ENCODE data around the gene MRPS22. TPM values are rescaled to one million over a fixed set of nuclear protein-coding genes. Genes with fewer than 3 reads are reported as not detected.
"Not testable (repeated sequence)": the region's sequence is repeated elsewhere in the genome, so short reads cannot be mapped to it uniquely, and the experiment has no call there.

MRPS22 gene
- total RNA-seq, 5 donors from 2014 or later (not counting 1 experiment from before 2014, with no cell fraction given), result 32.4 to 36.9 (median 33.9) TPM

DNA sequence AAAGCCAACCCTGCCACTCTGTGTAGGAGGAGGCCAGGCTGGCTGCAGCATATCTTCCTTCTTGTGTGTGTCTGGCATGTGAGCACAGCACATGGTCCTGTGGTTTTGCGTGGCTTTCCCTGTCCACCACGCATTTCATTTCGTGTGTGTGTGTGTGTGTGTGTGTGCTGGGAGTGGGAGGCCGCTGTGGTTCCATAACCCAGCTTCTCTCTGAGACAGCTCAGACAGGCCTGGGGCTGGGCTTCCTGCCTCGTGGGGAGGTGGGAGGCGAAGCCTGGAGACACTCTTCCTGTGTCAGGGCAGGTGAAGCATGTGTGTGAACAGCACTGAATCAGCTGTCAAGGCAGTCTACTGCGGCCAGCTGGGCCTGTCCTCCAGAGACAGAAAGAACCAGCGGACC, 16.0 kb upstream of the MRPS22 start:
- WGBS (ENCODE audit: insufficient coverage), result 8% methylated on average over 2 of the region's 8 CpGs
- Mint-ChIP-seq H3K27ac (no peak overlapping the region), H3K9me3 (no peaks in the 10 kb centered on the region), H3K27me3 (peaks cover 22 to 23% of the 10 kb centered on the region in 2 donors), H3K4me3 (no peak overlapping the region), H3K36me3 (no peaks in the 10 kb centered on the region), H3K4me1 (peaks cover 9 to 23% (median 19%) of the 10 kb centered on the region in 3 donors)
- Histone ChIP-seq H3K27ac (ENCODE audit: low read length) (no peak overlapping the region), H3K36me3 (ENCODE audit: control insufficient read depth in 2 of 2, extremely low read depth in 1 of 2, insufficient read depth in 1 of 2, low read length in 1 of 2) (no peaks in the 10 kb centered on the region), H3K9me3 (no peaks in the 10 kb centered on the region), H3K27me3 (replicated peaks in 1 of 2; ENCODE audit: control insufficient read depth in 2 of 2, extremely low read depth in 1 of 2, insufficient read depth in 2 of 2, low read length in 1 of 2) (peaks cover 2 to 32% of the 10 kb centered on the region in 2 experiments), H3K4me3 (ENCODE audit: control insufficient read depth in 1 of 2, extremely low read depth in 1 of 2, low read length in 1 of 2) (no peak overlapping the region), H3K4me1 (ENCODE audit: control insufficient read depth in 1 of 2, extremely low read depth in 1 of 2, insufficient read depth in 2 of 2, low read length in 2 of 2) (peaks cover 2 to 10% of the 10 kb centered on the region in 2 experiments)
- CTCF ChIA-PET, result interaction anchor here (0.6 to 1.4 kb wide), 3 partner anchors 8 to 607 kb away, joined by 3 to 4 read pairs (median 4); no protein-coding TSS in a partner anchor
- DNase-seq (peak in 2 of 35 experiments; percentile 3 to 8), ATAC-seq (replicated peaks in 1 of 4) (peak in 1 of 4 experiments; percentile 24)
- POLR2A ChIA-PET, result no interaction called here

DNA sequence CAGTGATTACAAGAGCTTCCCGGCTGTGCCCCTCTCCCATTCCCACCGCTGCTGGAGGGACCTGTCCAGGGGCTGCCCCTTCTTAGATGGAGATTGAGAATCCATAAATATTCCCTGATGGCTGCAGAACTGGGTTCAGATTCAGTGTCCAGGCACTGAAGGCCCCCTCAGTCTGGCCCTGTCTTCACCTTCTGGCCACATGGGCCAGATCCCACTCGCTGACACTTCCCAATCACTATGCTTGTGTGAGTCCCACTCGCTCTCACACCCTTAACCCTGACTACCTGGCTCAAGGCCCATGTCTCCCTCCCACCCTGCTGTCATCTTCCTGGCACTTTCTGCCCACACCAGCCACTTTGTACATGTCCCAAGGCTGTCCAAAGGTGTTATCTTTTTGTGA, 15.5 kb upstream of the MRPS22 start:
- peaks cover 9 to 23% (median 19%) of the 10 kb centered on the region in 3 donors for H3K4me1 Mint-ChIP-seq
- H3K27ac Mint-ChIP-seq, result no peak overlapping the region
- ATAC-seq (replicated peaks in 1 of 4), result no peak
- WGBS (ENCODE audit: insufficient coverage), result 100% methylated on average over 2 of the region's 4 CpGs
- H3K4me3 Mint-ChIP-seq, result peak overlapping the region in 1 of 3 donors; percentile 60
- no peak for DNase-seq
- H3K9me3 ChIP-seq, result no peaks in the 10 kb centered on the region
- no peak overlapping the region for H3K4me3 ChIP-seq (ENCODE audit: control insufficient read depth in 1 of 2, extremely low read depth in 1 of 2, low read length in 1 of 2)
- peaks cover 24 to 26% of the 10 kb centered on the region in 2 donors for H3K27me3 Mint-ChIP-seq
- peaks cover 2 to 10% of the 10 kb centered on the region in 2 experiments for H3K4me1 ChIP-seq (ENCODE audit: control insufficient read depth in 1 of 2, extremely low read depth in 1 of 2, insufficient read depth in 2 of 2, low read length in 2 of 2)
- H3K27me3 ChIP-seq (replicated peaks in 1 of 2; ENCODE audit: control insufficient read depth in 2 of 2, extremely low read depth in 1 of 2, insufficient read depth in 2 of 2, low read length in 1 of 2), result peaks cover 2 to 32% of the 10 kb centered on the region in 2 experiments
- H3K36me3 Mint-ChIP-seq, result no peaks in the 10 kb centered on the region
- H3K9me3 Mint-ChIP-seq, result no peaks in the 10 kb centered on the region
- H3K36me3 ChIP-seq (ENCODE audit: control insufficient read depth in 2 of 2, extremely low read depth in 1 of 2, insufficient read depth in 1 of 2, low read length in 1 of 2), result no peaks in the 10 kb centered on the region
- POLR2A ChIA-PET, result no interaction called here
- CTCF ChIA-PET, result interaction anchor here (0.6 to 1.4 kb wide), 5 partner anchors 9 to 909 kb away, joined by 3 to 6 read pairs (median 4); no protein-coding TSS in a partner anchor
- H3K27ac ChIP-seq (ENCODE audit: low read length), result no peak overlapping the region

DNA sequence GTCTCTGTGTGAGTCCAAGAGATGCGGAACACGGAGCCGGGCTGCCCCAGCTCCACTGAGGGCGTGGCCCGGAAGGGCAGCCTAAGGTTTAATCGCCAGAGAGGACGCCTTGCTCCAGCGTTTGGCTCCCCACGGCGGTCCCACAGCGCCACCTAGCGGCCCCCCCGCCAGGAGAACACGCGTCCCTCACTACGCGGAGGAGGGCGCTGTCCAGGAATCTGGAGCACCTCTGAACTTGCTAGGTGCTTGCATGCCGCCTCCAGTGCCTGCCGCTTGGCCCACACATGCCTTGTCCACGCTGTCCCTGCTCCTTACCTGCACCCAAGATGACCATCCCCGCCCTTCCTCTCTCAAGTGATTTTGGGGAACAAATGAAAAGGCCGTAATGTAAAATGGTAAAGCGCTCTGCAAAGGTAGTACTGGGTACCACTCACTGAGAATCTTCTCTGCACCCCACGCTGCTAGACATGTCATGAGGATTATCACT, 14.4 kb upstream of the MRPS22 start:
- Histone ChIP-seq H3K27me3 (replicated peaks in 1 of 2; ENCODE audit: control insufficient read depth in 2 of 2, extremely low read depth in 1 of 2, insufficient read depth in 2 of 2, low read length in 1 of 2) (peaks cover 2 to 31% of the 10 kb centered on the region in 2 experiments), H3K36me3 (ENCODE audit: control insufficient read depth in 2 of 2, extremely low read depth in 1 of 2, insufficient read depth in 1 of 2, low read length in 1 of 2) (no peaks in the 10 kb centered on the region), H3K27ac (ENCODE audit: low read length) (no peak overlapping the region), H3K4me1 (ENCODE audit: control insufficient read depth in 1 of 2, extremely low read depth in 1 of 2, insufficient read depth in 2 of 2, low read length in 2 of 2) (peaks cover 2 to 10% of the 10 kb centered on the region in 2 experiments), H3K4me3 (ENCODE audit: control insufficient read depth in 1 of 2, extremely low read depth in 1 of 2, low read length in 1 of 2) (peak overlapping the region; percentile 29 to 42), H3K9me3 (no peaks in the 10 kb centered on the region)
- H3K27me3 Mint-ChIP-seq, result peaks cover 24 to 28% of the 10 kb centered on the region in 2 donors
- 5% methylated on average over 22 of the region's 25 CpGs for WGBS (ENCODE audit: insufficient coverage)
- DNase-seq (peak; percentile 59 to 90 (median 80)), ATAC-seq (replicated peaks in 1 of 4) (peak; percentile 90 to 97 (median 92))
- ChIA-PET CTCF (interaction anchor here (0.5 to 2.9 kb wide), 8 partner anchors 10 to 910 kb away, joined by 3 to 10 read pairs (median 4); no protein-coding TSS in a partner anchor), POLR2A (interaction anchor here in 1 of 2 donors (0.7 kb wide), 1 partner anchor 12 kb away, joined by 3 read pairs; no protein-coding TSS in a partner anchor)
- no peaks in the 10 kb centered on the region for H3K9me3 Mint-ChIP-seq
- H3K4me3 Mint-ChIP-seq, result peak overlapping the region; percentile 60 to 64 (median 63)
- H3K4me1 Mint-ChIP-seq, result peaks cover 9 to 23% (median 19%) of the 10 kb centered on the region in 3 donors
- H3K27ac Mint-ChIP-seq, result no peak overlapping the region
- H3K36me3 Mint-ChIP-seq, result no peaks in the 10 kb centered on the region

DNA sequence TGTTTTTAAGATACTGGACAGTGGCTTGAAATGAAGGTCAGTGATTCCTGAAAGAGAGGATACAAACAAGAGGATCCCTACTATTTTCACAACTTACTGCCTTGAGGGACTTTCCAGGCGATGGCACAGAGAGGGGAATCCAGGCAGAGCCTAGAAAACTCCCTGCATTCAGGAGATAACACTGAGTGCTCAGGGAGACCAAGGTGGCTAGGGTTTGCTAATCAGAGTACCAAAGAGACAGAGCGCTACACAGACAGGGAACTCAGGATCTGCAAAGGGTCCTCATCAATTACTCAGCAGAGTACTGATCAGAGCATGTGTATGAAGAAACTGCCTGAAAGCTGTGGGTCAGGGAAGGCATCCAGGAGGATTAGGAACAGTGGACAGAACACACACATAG, 11.7 kb upstream of the MRPS22 start:
- Histone ChIP-seq H3K4me3 (ENCODE audit: control insufficient read depth in 1 of 2, extremely low read depth in 1 of 2, low read length in 1 of 2) (no peak overlapping the region), H3K27me3 (replicated peaks in 1 of 2; ENCODE audit: control insufficient read depth in 2 of 2, extremely low read depth in 1 of 2, insufficient read depth in 2 of 2, low read length in 1 of 2) (peaks cover 2 to 25% of the 10 kb centered on the region in 2 experiments), H3K4me1 (ENCODE audit: control insufficient read depth in 1 of 2, extremely low read depth in 1 of 2, insufficient read depth in 2 of 2, low read length in 2 of 2) (peaks cover 2 to 10% of the 10 kb centered on the region in 2 experiments), H3K27ac (ENCODE audit: low read length) (no peak overlapping the region), H3K9me3 (no peaks in the 10 kb centered on the region), H3K36me3 (ENCODE audit: control insufficient read depth in 2 of 2, extremely low read depth in 1 of 2, insufficient read depth in 1 of 2, low read length in 1 of 2) (no peaks in the 10 kb centered on the region)
- H3K27ac Mint-ChIP-seq, result no peak overlapping the region
- H3K36me3 Mint-ChIP-seq, result no peaks in the 10 kb centered on the region
- DNase-seq, result no peak
- no peak overlapping the region for H3K4me3 Mint-ChIP-seq
- POLR2A ChIA-PET, result no interaction called here
- peaks cover 28% of the 10 kb centered on the region in 2 donors for H3K27me3 Mint-ChIP-seq
- CTCF ChIA-PET, result interaction anchor here in 1 of 2 donors (0.6 kb wide), 1 partner anchor 413 kb away, joined by 3 read pairs; no protein-coding TSS in a partner anchor
- ATAC-seq (replicated peaks in 1 of 4), result no peak
- H3K4me1 Mint-ChIP-seq, result peaks cover 9 to 23% (median 19%) of the 10 kb centered on the region in 3 donors
- WGBS (ENCODE audit: insufficient coverage), result no CpG with 5 or more reads among the region's 2 CpGs
- no peaks in the 10 kb centered on the region for H3K9me3 Mint-ChIP-seq

DNA sequence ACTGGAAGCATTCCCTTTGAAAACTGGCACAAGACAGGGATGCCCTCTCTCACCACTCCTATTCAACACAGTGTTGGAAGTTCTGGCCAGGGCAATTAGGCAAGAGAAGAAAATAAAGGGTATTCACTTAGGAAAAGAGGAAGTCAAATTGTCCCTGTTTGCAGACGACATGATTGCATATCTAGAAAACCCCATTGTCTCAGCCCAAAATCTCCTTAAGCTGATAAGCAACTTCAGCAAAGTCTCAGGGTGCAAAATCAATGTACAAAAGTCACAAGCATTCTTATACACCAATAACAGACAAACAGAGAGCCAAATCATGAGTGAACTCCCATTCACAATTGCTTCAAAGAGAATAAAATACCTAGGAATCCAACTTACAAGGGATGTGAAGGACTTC, 9.1 kb upstream of the MRPS22 start:
- WGBS (ENCODE audit: insufficient coverage), result no CpG with 5 or more reads among the region's 1 CpG
- H3K27ac Mint-ChIP-seq, result not testable (repeated sequence)
- H3K27me3 Mint-ChIP-seq, result peaks cover 28% of the 10 kb centered on the region in 2 donors

DNA sequence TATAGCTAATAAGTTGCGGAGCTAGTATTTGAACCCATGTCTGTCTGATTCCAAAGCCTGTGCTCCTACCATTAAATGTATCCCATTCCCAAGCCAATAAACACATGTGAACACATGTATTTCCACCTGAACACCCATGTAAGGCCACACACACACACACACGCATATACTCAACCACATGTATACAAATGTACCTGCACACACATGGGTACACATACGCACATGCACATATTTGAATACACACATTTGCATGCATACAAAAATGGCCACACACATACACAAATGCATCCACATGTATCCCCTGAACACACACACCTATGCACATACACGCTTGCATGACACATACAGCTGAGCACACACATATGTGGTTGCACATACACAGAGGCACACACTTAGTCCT, 5.4 kb upstream of the MRPS22 start:
- ChIA-PET CTCF (no interaction called here), POLR2A (no interaction called here)
- no peaks in the 10 kb centered on the region for H3K9me3 ChIP-seq
- Mint-ChIP-seq H3K36me3 (no peaks in the 10 kb centered on the region), H3K4me1 (peaks cover 4 to 6% (median 6%) of the 10 kb centered on the region in 3 donors), H3K27me3 (peaks cover 6% of the 10 kb centered on the region in 2 donors), H3K4me3 (no peak overlapping the region), H3K27ac (no peak overlapping the region), H3K9me3 (peaks cover 0 to 9% (median 3%) of the 10 kb centered on the region in 3 donors)
- no peak overlapping the region for H3K27ac ChIP-seq (ENCODE audit: low read length)
- peaks cover 0 to 3% of the 10 kb centered on the region in 2 experiments for H3K4me1 ChIP-seq (ENCODE audit: control insufficient read depth in 1 of 2, extremely low read depth in 1 of 2, insufficient read depth in 2 of 2, low read length in 2 of 2)
- DNase-seq, result no peak
- H3K4me3 ChIP-seq (ENCODE audit: control insufficient read depth in 1 of 2, extremely low read depth in 1 of 2, low read length in 1 of 2), result no peak overlapping the region
- peaks cover 0 to 10% of the 10 kb centered on the region in 2 experiments for H3K27me3 ChIP-seq (replicated peaks in 1 of 2; ENCODE audit: control insufficient read depth in 2 of 2, extremely low read depth in 1 of 2, insufficient read depth in 2 of 2, low read length in 1 of 2)
- 95% methylated on average over 3 of the region's 4 CpGs for WGBS (ENCODE audit: insufficient coverage)
- no peaks in the 10 kb centered on the region for H3K36me3 ChIP-seq (ENCODE audit: control insufficient read depth in 2 of 2, extremely low read depth in 1 of 2, insufficient read depth in 1 of 2, low read length in 1 of 2)
- no peak for ATAC-seq (replicated peaks in 1 of 4)

More for the DNA sequence above, 9.1 kb upstream of the MRPS22 start:
- H3K4me1 ChIP-seq (ENCODE audit: control insufficient read depth in 1 of 2, extremely low read depth in 1 of 2, insufficient read depth in 2 of 2, low read length in 2 of 2); H3K9me3 ChIP-seq; H3K4me1 Mint-ChIP-seq; ATAC-seq (replicated peaks in 1 of 4); CTCF ChIA-PET; POLR2A ChIA-PET; H3K36me3 ChIP-seq (ENCODE audit: control insufficient read depth in 2 of 2, extremely low read depth in 1 of 2, insufficient read depth in 1 of 2, low read length in 1 of 2); DNase-seq; H3K36me3 Mint-ChIP-seq; H3K4me3 Mint-ChIP-seq; H3K9me3 Mint-ChIP-seq; H3K4me3 ChIP-seq (ENCODE audit: control insufficient read depth in 1 of 2, extremely low read depth in 1 of 2, low read length in 1 of 2); H3K27ac ChIP-seq (ENCODE audit: low read length): not testable (repeated sequence)
- peaks cover 2 to 24% of the 10 kb centered on the region in 2 experiments for H3K27me3 ChIP-seq (replicated peaks in 1 of 2; ENCODE audit: control insufficient read depth in 2 of 2, extremely low read depth in 1 of 2, insufficient read depth in 2 of 2, low read length in 1 of 2)
